Neural cell (in vitro differentiated cells): ENCODE data around the gene USP31.

Source experiments
- EP300 ChIP-seq: fragments of 450-650 bp; conservative IDR thresholded peaks from 2 replicates; pipeline ENCODE4 v1.6.1; 2014; ENCODE audit warnings: antibody characterized with exemption, mild to moderate bottlenecking, moderate library complexity; ENCODE audit not compliant: poor library complexity, severe bottlenecking
- EZH2 ChIP-seq: fragments of 200-600, 300-800 bp; shearing (Covaris generic), sonication (generic); IDR thresholded peaks from 2 replicates; pipeline ENCODE4 v1.6.1; 2014; ENCODE audit warnings: antibody characterized with exemption, low read length, borderline replicate concordance, mild to moderate bottlenecking; ENCODE audit not compliant: insufficient read depth, poor library complexity, severe bottlenecking
- POLR2AphosphoS5 ChIP-seq: IDR thresholded peaks from 2 replicates; pipeline ENCODE4 v1.6.1; 2012
- RAD21 ChIP-seq: fragments of 450-650 bp; conservative IDR thresholded peaks from 2 replicates; pipeline ENCODE4 v1.6.1; 2014; ENCODE audit warnings: antibody characterized with exemption, mild to moderate bottlenecking, moderate library complexity
- SMC3 ChIP-seq: fragments of 450-650 bp; conservative IDR thresholded peaks from 2 replicates; pipeline ENCODE4 v1.6.1; 2014; ENCODE audit warnings: antibody characterized with exemption, mild to moderate bottlenecking, moderate library complexity; ENCODE audit not compliant: poor library complexity
- TF ChIP-seq, protein P1 (sequence below): fragments of 450-650 bp; IDR thresholded peaks from 2 replicates; pipeline ENCODE4 v1.5.1; 2014; ENCODE audit warnings: antibody characterized with exemption, mild to moderate bottlenecking, moderate library complexity; ENCODE audit not compliant: poor library complexity, severe bottlenecking

DNA sequence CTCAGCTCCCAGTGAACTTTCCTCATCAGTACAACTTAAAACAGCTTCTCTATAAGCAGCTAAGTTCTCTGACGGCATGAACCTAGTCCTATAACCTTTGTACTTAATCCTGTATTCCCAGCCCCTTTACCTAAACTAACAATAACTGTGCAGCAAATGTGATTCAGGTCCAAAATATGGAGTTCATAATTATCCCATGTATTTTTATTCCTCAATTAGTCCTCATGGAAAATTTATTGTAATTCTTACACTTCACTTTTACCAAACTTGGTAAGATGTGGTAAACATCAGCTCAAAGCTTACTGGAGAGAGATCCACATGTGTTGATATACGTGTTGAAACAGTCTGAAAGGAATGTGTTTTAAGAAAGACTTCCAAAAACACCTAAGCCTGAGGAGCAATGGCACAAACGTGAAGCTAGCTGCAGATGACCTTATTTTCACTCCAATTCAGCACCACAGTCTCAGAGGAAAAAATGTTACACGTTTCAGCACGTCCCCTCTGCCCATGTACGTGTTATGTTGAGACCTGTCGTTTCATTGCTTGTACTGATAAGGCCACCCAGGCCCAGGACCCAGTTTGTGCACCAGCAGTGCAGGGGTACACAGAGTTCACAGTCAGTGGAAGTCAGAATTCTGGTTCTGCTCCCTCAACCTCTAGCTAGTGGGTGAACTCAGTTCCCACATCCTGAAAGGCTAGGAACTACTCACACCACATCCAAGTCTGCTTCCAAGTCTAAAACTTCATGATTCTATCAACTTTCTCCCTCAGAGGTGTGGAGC lies 7.1 kb downstream of the USP31 start:
- TF ChIP-seq, protein P1, sequence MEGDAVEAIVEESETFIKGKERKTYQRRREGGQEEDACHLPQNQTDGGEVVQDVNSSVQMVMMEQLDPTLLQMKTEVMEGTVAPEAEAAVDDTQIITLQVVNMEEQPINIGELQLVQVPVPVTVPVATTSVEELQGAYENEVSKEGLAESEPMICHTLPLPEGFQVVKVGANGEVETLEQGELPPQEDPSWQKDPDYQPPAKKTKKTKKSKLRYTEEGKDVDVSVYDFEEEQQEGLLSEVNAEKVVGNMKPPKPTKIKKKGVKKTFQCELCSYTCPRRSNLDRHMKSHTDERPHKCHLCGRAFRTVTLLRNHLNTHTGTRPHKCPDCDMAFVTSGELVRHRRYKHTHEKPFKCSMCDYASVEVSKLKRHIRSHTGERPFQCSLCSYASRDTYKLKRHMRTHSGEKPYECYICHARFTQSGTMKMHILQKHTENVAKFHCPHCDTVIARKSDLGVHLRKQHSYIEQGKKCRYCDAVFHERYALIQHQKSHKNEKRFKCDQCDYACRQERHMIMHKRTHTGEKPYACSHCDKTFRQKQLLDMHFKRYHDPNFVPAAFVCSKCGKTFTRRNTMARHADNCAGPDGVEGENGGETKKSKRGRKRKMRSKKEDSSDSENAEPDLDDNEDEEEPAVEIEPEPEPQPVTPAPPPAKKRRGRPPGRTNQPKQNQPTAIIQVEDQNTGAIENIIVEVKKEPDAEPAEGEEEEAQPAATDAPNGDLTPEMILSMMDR: no peak
- TF ChIP-seq SMC3: no peak
- no peak for TF ChIP-seq RAD21
- TF ChIP-seq EZH2: no peak
- no peak for TF ChIP-seq POLR2AphosphoS5
- no peak for TF ChIP-seq EP300
